NCI-H446 treated with DMSO at 0.1 percent for 48 hours (cell line): ENCODE measurements around the gene POFUT2.
"Not testable (repeated sequence)": the region's sequence is repeated elsewhere in the genome, so short reads cannot be mapped to it uniquely, and the experiment has no call there.

ENCODE experiments used
- DNase-seq: peaks from one replicate; lab custom pipeline; 2025; lab: John Stamatoyannopoulos, UW

Gene POFUT2

DNA sequence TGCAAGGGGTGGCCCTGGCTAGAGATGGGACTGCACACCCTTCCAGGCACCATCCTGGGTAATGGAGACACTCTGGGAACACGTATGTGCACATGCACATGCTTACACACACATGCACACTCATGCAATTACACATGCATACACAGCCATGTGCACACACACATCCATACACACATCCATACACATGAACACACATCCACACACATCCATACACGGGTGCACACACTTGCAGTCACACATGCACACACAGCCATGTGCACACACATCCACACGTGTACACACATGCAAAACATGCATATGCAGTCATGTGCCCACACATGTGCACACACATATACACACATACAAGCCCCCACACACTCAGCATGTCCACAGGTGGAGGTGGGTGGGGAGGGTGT lies 22.3 kb upstream of the POFUT2 start:
- DNase-seq = no peak

GRCh38 chr21:45309069-45309986 lies 21.6 kb upstream of the POFUT2 start:
- no peak for DNase-seq

DNA sequence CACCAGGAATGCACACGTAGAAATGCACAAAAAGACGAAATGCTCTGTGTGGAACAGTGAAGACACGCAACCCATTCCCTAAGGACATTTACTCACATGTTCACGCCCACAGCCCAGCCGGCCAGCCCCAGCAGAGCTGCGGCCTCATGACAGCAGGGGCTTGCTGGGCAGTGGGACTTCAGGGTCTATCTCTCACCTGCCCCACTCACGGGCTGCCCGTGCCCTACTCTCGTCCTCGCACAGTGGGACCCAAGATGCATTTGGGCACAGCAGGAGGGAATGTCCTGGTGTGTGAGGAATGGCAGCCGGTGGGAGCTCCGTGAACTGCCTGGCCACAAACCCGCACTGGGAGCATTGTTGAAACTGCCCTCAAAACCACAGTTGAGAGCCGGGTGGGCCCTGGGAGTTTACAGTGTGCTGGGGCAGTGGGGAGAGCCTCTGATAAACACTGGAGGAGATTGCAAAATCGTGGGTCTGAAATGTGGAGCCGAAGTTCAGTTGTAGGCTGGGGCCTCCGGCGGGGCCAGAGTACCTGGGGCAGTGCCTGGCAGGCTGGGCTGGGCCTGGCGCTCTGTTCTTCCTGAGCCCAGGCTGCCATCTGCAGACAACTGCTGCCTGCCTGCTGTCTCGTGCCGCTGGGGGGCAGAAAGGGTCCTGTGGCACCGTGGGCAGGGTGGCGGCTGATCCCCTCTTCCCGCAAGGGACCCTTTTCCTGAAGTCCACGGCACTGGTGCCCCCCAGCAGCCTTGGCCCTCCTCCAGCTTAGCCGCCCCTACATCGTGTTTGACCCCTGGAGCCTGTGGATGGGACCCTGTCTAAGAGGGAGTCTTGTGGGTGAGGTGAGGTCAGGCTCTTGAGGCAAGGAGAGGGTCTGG lies 20.7 kb upstream of the POFUT2 start:
- DNase-seq = no peak

DNA sequence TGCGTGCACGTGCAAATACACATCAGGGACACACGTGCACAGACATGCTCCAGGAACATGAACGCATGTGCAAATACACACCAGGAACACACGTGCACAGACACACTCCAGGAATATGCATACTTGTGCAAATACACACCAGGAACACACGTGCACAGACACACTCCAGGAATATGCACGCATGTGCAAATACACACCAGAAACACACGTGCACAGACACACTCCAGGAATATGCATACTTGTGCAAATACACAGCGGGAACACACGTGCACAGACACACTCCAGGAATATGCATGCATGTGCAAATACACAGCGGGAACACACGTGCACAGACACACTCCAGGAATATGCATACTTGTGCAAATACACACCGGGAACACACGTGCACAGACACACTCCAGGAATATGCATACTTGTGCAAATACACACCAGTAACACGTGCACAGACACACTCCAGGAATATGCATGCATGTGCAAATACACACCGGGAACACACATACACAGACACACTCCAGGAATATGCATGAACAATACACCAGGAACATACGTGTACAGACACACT lies 20.0 kb upstream of the POFUT2 start:
- not testable (repeated sequence) for DNase-seq

DNA sequence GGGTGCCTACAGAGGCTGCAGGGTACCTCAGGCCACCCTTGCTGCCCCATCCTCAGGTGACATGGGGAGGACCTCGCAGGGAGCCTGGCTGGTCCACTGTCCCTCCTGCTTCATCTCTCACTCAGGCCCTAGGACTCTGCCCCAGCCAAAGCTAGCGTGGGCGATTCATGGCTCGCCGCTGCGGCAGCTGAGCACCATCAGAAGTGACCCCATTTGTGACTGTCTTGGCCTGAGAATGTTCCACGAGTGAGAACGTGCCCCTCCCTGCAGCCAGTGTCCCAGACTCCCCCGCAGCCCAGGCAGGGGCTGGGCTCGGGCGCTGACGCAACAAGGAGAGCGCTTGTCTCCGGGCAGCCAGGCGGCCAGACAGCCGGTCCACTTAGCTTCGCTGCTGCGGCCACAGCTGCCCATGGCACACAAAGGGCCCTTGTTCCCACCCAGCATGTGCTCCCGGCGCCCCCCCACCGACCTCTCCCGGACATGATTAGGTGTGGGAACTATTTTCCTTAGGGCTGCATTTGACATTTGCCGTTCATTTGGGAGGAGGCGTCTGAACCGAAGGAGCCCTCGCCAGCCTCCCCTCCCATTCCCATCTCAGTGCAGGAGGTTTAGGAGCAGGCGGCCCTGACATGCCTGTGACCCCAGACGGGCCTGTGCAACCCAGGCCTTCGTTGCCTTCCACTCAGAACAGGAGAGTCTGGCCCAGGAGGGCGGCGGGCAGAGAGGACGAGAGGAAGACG lies 19.3 kb upstream of the POFUT2 start:
- no peak for DNase-seq

DNA sequence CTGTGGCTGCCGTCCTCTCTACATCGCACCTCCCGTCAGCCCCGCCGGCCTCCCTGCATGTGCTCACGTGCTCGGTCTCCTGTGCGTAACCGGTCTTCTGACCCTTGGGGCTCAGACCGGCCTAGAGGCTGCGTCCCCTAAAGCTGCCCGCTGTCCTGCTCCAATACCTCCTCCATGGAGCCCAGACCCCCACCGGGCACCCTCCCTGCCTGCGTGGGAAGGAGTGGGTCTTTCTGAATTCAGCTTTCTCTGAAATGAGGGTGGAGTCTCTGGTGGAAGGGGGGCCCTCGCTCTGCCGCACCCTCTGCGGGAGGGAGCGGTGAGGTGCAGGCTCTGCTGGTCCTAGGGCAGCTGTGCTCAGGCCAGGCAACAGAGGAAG lies 18.7 kb upstream of the POFUT2 start:
- no peak for DNase-seq

DNA sequence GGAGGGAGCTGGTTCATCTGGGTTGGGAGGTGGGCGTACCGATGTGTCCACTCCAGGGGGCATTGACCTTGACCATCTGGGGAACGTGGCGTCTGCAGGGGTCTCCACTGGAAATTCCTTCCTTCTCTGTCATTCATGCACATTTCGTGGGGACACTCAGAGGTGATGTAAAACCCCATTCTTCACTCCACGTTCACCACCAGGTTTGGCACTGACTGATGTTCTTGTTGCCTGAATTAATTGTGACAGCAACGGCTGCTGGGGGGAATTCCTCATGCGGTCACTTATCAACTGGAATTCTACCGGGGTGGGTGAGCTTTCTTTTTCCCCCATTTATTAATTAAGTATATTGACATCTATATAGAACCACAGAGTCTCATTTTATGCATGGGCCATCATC lies 18.1 kb upstream of the POFUT2 start:
- DNase-seq = no peak

DNA sequence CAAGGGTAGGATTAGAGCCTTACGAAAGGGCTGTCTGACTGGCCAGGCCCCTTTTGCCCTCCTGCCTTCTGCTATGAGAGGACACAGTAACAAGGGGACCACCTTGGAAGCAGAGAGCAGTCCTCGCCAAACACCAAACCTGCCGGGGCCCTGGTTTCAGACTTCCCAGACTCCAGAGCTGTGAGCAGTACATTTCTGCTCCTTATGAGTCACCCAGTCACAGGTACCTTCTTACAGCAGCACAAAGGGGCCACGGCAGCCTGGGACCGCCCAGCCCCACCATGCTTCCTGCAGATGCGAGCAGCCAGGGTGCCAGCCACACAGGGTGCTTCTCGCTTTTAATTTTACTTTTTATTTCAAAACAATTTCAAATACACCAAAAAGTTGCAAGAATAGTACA lies 17.2 kb upstream of the POFUT2 start:
- DNase-seq = no peak

DNA sequence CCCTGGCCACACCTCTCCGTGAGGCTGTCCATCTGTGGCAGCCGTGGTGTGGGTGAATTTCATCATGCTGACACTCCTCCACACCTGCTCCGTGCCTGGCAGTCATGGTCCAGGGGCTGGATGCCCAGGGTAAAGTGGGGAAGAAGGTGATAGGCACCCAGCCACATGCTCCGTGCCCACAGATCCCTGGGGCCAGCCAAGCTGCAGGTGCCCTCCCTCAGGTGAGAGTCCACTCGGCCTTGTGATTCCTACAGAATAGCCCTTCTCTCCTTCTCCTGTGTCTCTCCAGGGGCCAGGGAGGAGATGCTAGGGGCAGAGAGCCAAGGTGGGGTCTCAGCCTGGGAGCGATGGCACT lies 16.8 kb upstream of the POFUT2 start:
- no peak for DNase-seq

GRCh38 chr21:45303751-45304475 lies 16.2 kb upstream of the POFUT2 start:
- DNase-seq = no peak

DNA sequence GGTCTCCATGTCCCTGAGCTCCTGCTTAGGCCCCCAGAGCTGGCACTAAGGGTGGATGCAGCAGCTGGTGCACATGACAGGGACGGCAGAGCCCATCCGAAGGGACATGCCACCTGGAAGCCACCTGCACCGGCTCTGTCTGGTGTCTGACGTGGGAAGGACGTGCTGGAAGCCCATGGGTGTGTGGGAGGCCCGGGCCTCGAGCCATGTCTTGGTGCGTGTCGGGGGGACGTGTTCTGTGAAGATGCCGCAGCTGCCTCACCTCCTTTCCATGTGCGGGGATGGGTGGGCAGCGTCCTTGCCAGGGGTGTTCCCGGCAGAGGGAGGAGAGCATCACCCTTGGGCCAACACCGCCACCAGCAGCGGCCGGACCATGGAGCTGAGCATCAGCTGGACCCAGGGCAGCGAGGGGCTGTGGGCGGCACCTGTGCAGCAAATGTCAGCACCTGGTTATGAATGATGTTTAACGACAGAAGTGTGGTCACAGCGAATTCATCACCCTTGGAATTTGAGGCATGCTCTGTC lies 15.5 kb upstream of the POFUT2 start:
- DNase-seq = no peak

DNA sequence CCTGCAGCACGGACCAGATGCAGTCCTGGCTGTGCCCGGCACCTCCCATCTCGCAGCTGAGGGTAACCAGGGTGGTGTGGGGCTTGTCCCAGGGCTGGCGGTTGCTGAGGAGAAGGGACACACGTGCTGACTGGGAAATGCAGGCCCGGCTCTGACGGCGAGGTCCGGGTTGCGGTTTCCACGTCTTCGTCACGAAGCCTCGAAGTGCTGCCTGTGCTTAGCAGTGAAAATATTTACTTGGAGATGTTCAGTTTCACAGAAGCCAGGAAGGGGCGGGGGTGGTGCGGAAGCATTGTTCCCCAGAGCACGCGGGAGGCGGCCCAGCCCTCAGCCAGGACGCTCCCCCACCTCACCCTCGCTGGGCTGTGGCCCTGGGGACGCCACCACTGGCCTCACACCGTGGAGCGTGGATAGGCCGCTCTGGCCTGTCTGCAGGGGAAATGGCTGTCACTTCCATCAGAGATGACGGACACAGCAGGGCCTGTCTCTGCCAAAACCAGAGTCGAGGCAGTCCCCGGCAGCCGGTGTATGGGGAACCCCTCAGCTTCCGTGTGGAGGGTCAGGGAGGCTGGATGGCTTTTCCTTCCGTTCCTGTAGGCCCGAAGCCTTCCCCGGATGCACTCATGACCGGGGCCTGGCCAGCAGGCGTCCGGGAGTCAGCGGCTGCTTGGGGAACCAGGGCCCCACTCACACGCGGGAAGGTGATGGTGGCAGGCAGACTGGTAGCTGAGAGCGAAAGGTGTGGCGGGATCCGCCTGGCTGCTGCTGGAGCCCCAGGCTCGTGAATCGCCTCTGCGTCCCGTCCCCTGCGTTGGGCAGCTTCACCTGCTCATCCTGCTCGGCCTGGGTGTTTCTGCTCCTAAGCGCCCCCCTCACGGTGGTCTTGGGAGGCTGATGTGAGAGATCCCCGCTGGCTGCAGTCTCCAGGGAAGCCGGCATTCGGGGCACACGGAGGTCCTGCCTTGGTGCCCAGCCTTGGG lies 14.7 kb upstream of the POFUT2 start:
- no peak for DNase-seq

GRCh38 chr21:45301521-45302081 lies 13.9 kb upstream of the POFUT2 start:
- DNase-seq = no peak

DNA sequence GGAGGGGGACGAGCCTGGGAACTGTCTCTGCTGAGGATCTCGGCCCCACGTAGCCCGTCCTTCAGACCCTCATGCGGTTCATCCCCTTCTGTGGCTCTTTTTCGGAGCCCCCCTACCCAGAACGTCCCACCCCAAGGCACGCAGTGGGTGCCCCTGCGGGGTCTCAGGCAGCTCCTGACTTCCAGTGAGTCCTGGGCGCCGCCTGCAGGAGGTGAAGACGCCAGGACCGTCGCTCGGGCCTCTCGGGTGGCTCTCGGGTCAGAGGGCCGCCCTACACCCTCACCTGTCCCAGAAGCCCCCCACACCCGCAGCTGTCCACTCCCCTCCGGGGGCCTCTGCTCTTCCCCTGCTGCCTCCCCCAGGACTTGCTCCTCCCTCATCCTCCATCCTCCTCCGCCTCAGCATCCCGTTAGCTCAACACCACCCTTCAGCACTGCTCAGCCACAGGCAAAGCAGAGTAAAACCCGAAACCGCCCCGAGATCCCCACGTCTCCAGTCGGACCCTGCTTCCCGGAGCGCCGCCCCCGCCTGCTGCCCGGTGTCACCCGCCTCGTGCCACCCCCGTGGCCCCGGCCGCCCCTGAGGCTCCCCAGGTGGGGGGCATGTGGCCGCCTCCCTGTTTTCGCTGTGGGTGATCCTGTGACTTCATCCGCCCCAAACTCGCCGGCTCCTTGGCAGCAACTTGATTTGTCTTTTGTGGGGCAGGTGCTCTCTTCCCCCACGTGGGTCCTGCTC lies 13.3 kb upstream of the POFUT2 start:
- DNase-seq = no peak

- no peak for DNase-seq
Observed at GRCh38 chr21:45299864-45300785, 12.4 kb upstream of the POFUT2 start.

DNA sequence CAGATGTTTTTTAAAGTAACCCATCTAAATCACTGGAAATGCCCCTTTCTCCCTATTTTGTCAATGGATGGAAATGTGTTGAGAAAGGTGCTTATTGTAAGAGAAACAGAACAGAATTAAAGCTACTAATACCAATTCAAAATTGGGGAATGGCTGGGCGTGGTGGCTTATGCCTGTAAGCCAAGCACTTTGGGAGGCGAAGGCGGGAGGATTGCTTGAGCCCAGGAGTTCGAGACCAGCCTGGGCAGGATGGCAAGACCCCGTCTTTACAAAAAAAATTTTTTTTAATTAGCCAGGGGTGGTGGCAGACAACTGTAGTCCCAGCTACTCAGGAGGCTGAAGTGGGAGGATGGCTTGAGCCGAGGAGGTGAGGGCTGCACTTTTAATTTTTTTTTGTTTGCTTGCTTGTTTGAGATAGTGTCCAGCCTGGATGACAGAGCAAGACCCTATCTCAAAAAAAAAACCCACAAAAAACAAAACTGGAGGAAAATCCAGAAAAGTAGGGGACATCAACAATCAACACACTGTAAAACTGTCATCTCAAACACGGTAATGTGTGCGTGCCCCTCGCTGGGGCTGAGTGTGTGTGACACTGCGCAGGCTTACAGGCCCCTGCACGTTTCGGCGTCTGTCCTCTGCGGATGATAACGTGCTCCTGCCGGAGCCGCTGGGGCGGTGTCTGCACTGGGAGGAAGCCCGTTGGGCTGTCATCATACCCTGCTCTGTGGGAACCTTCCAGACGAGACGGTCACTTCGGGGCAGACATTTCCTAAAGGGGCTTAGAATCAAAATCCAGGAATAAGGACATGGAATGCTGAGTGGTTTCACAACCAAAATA lies 11.6 kb upstream of the POFUT2 start:
- DNase-seq = no peak

DNA sequence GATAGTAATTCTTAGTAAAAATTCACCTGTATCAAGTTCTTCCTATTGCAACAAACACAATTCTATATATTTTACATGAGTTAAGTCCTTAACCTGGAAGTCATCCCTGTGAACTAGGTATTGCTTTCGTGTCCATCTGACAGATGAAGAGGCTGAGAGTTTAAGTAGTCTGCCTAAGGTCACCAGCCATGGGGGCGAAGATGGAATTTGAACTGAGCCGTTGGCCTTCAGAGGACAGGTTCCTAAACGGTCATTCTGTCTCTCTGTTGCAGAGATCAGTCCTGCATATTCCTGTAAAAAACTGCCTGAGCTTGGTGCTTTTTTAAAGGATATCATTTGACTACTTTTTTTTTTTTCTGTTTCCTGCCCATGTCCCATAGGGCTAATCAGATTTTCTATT lies 10.2 kb upstream of the POFUT2 start:
- DNase-seq = no peak
